SIG-M5 (cell line): ENCODE measurements around the gene EXOSC1.
"Not testable (repeated sequence)": the region's sequence is repeated elsewhere in the genome, so short reads cannot be mapped to it uniquely, and the experiment has no call there.

Source experiments
- DNase-seq: peaks from one replicate; lab custom pipeline; 2025; lab: John Stamatoyannopoulos, UW

The EXOSC1 gene

GRCh38 chr10:97459111-97459510 lies 13.3 kb upstream of the EXOSC1 start:
- no peak for DNase-seq

- no peak for DNase-seq
Measured at GRCh38 chr10:97456686-97457065, 10.9 kb upstream of the EXOSC1 start.

DNA sequence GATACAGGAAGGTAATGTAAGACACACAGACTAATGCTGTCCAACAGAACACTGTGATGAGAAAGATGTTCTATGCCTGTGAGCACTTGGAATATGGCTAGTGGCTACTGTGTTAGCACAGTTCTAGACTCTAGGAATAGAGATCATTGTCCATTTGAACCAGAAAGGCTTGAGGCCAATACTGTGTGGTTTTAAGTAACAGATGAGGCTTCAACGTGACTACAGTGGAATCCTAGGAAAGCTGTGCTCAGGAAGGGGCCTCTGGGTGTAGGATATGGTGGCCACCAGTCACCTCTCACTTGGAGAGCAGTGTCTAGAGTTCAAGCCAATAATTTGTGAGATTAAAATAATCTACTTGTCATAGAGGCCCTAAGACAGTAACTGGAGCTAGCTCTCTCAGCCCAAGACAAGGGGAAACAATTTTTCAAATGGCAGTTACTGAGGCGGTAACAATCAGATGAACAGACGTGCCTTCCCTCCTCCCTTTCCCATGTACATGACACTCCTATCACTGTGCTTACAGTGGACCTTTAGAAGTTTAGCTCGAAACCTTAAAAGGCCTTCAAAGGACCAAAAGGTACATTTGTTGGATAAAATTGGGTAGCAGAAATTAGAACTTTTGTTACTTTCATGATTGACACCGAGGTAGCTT lies 10.4 kb upstream of the EXOSC1 start:
- DNase-seq = no peak

DNA sequence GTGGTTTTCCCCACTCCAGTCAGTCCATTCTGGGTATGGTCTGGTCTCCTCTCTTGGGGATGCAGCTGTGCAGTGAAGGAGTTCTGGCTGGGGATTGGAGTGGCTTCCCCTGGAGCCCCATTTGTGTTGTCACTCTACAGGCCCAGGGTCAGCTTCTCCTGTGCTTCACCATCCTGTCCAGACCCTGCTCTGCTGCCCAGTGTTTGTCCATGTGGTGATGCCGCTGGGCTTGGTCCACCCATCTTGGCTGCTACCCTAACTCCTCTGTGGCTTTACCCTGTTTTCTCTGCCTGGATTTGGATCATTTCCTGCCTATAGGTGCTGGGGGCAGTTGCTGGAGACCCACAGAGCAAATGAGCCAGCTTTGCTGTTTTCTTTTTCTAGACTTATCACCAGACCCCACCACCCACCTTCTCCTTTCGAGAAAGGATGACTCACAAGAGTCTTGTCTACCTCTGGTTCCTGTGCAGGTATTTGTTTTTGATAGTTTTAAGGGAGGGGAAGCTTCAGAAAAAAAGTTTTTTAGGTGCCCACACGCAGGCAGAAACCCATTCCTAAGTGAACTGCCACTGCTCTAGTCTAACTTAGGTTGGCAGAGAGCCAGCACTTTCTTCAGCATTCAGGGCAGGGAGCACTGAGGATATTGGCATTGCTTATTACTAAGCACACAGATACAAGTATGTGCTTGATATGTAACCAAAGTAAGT lies 8.7 kb upstream of the EXOSC1 start:
- no peak for DNase-seq

DNA sequence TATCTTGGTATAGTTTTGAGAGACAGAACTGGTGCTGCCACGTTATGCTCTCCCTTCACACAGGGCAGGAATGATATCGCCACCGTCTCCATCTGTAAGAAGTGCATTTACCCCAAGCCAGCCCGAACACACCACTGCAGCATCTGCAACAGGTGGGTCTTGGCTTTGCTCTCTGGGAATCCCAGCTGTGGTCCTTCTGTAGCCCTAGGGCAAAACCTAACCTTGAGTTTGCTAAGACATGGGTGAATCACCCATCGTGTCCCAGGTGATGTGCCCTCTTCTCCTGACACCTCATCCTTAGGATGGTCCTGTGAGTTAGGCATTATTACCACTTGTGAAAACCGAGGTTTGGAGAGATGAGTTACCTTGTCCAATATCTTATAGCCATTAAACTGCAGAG lies 6.5 kb upstream of the EXOSC1 start:
- no peak for DNase-seq

DNA sequence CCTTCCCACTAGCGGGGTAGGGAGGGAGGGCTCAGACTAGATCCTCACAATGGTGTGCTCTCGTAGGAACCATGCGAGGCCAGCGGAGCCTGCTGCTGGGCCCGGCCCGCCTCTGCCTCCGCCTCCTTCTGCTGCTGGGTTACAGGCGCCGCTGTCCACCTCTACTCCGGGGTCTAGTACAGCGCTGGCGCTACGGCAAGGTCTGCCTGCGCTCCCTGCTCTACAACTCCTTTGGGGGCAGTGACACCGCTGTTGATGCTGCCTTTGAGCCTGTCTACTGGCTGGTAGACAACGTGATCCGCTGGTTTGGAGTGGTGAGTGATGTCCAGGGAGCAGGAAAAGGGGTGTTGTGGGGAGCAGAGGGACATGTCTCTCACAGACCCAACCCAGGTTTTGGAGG lies 5.8 kb upstream of the EXOSC1 start:
- DNase-seq = no peak

GRCh38 chr10:97450828-97451227 lies 5.0 kb upstream of the EXOSC1 start:
- no peak for DNase-seq

DNA sequence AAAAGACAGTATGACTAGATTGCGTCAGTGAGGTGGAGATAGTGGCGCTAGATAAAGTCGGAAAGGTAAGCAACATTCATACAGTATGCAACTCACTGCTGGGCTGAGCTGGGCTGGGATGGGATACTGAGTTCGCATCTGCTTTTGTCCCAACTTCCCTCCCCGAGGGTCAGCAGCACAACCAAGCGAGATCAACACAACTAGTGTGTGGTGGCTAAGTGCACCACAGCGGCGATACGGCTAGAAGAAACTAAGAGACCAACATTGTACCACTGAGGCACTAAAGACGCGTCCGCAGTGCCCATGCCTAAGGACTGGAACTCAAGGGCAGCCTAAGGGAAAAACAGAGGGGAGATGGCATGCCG lies 467 bp downstream of the EXOSC1 start:
- DNase-seq = no peak

DNA sequence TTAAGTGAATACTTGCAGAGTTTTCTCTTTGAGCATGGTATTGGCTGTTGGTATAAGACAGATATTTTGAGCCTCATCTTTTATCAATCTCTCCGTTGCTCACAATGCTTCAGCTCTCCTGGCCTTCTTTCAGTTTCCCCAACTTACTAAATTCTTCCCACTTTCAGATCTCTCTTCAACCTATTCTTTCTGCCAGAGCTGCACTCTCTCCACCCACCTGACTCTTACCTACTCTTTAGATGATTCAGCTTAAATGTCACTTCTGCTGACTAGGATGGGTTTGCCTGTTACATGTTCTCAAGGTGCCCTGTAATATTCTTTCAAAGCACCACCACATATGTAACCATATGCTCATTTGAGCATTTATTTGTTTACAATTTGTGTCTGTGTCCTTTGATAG lies 1.6 kb downstream of the EXOSC1 start:
- no peak for DNase-seq

DNA sequence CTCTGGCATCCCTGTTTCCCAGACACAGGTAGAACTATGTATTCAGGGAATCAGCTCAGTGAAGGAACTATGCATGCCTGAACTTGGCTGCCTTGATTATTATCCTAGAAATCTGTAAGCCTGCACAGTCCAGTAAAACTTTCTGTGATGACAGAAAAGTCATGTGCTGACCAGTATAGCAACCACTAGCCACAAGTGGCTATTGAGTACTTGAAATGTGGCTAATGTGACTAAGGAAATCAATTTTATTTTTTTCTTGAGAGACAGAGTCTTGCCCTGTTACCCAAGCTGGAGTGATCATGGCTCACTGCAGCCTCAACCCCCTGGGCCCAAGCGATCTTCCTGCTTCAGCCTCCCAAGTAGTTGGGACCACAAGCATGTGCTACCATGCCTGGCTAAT lies 3.5 kb downstream of the EXOSC1 start:
- no peak for DNase-seq

DNA sequence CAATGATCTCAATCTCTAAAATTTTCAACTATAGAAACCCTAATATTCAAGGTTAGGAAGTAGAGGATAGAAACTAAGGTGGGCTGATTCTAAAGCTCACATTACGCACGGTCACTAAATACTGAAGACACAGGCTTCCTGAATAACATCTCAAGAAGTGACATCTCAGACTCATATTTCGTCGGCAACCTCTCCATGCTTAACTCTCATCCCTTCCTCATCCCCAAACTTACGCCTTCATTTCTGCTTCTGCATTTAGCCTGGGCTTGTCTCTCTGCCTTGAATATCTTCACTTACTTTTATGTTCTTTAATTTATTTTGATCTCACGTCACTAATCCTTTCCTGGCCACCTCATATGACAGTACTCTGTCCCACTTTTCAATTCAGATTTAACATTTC lies 10.6 kb downstream of the EXOSC1 start:
- DNase-seq = no peak

DNA sequence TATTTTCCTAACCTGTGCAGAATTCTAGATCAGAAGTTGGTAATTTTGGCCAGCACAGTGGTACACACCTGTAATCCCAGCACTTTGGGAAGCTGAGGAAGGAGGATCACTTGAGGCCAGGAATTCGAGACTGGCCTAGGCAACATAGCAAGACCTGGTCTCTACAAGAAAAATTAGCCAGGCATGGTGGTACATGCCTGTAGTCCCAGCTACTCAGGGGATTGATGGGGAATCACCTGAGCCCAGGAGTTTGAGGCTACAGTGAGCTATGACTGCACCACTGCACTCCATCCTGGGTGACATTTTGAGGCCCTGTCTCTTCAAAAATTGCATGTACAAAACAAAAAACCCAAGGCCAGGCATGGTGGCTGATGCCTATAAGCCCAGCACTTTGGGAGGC lies 11.2 kb downstream of the EXOSC1 start:
- no peak for DNase-seq

DNA sequence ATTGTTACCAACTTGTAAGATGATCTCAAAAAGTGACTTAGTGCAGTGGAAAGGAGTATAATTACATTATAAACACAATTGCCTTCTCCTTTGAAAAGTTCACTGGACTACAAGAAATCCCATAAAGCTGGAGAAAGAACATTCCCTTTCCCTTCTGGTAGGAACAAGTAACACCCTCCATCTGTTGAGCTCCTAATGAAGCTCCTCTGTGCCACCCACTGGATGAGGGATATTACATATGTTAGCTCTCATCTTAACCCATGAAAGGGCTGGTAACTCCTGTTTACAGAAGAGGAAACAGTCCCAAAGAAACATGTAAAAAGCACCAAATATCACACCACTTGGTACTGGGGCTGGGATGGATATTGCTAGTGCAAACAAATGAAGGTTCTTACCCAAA lies 11.8 kb downstream of the EXOSC1 start:
- DNase-seq = no peak

- DNase-seq = no peak
Measured at GRCh38 chr10:97428572-97428981, 17.2 kb downstream of the EXOSC1 start.

DNA sequence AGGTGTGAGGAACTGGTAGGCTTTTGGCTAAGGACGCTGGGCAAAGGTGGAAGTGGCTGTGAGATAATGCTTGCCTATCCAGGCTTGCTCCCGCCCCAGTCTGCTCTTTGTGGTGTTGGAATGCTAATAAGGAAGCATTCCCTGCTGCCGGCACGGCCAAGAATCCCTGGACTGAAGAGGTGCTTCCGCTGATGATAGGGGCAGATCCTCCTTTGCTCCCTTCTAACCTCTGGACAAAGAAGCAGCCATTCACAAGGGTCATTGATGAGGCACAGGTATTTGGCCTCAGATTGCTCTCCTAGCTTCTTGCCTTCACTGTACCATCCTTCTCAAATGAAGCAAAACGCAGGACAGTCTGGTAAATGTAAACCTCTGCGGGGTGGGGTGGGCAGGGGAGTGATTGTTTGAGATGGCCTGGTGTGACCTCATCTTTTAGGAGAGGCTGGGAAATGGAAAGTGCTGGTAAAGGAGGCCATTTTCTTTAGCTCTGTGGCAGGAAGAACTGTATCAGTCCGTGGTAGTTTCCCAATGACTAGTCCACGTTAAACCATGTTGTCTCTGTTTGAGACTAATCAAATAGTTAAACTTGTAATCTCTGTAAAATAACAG lies 18.1 kb downstream of the EXOSC1 start:
- DNase-seq = no peak

DNA sequence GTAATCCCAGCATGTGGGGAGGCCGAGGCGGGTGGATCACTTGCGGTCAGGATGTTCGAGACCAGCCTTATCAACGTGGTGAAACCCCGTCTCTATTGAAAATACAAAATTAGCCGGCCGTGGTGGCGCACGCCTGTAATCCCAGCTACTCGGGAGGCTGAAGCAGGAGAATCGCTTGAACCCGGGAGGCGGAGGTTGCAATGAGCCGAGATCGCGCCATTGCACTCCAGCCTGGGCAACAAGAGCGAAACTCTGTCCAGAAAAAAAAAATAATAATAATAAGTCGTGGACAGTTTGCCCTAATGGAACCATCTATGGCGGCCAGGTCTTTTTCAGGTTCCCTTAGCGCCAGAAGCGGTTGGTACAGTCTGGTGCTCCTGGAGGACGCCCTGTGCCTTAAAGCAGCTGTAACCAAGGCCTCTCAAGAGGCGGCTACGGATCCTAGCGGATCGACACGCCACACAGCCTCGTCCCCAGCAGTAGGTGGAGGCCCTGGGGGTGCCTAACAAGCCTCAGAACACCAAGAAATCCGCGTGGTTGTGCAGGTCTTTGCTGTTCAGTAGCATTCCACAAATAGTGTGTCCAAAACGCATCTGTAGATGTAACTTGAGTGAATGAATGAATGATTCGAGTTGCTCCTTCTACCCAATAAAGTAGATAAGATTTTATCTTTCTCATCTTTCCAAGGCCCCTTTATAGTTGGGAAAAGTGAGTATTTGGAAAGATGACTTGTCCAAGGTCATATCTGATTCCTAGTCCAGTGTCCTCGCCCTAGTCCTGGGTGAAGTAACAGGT lies 18.8 kb downstream of the EXOSC1 start:
- no peak for DNase-seq

- DNase-seq = peak; percentile 40
Measured at GRCh38 chr10:97425964-97426775, 19.6 kb downstream of the EXOSC1 start, which contains the start of gene PGAM1. Gene PGAM1 (plus strand): TSS chr10:97426191. CDS start chr10:97426308, 117 bp downstream.

GRCh38 chr10:97423757-97424098 lies 22.1 kb downstream of the EXOSC1 start:
- not testable (repeated sequence) for DNase-seq

DNA sequence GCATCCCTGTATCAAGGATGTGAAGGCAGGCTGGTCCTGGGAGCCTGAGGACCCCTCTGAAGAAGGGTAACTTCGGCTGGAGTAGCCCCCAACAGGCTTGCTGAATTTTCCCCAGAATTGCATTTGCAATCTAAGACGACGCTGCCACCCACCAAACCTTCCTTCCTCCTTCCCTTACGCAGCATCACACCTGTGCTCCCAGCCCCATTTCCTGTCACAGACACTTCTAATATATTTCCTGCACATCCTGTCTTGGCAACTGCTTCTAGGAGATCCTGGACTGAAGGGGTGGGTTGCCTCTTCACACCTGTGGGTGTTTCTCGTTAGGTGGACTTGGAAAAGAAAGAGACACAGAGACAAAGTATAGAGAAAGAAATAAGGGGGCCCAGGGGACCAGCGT lies 29.2 kb downstream of the EXOSC1 start:
- no peak for DNase-seq

DNA sequence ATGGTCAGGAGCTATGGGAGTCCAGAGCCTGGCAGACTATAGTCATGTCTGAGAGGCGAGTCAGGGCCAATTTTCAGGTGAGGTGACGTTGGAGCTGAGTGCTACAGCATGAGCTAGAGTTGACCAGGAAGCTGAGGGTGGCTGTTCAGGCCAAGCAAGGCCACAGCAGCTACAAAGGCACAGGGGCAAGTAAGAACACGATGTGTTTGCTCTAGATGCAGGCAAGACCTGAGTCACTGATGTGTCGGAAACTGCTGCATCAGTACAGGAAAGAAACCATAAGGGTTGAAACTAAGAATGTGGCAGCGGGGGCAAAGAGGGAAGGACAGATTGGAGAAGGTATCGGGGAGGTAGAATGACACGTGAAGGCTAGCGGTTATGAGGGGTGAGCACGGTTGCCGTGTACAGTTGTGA lies 32.9 kb downstream of the EXOSC1 start:
- no peak for DNase-seq

- no peak for DNase-seq
Measured at GRCh38 chr10:97411406-97411805, 34.4 kb downstream of the EXOSC1 start.

- no peak for DNase-seq
Measured at GRCh38 chr10:97408496-97408992, 37.3 kb downstream of the EXOSC1 start.
